Transverse colon (tissue), 4 donors: ENCODE results near the gene JAKMIP2. TPM values are rescaled to one million over a fixed set of nuclear protein-coding genes. Genes with fewer than 3 reads are reported as not detected.

Experiments
- DNase-seq: peaks from one replicate; pipeline ENCODE4 v3.0.0-alpha.2; 2019
- H3K27ac ChIP-seq, 4 donors: fragments of 200-600 bp; sonication (generic); 2 replicates each; pipeline ENCODE4 v1.5.1; 2016 to 2018; ENCODE audit warnings: inconsistent platforms in 4 of 4
- H3K27me3 ChIP-seq: fragments of 200-600 bp; sonication (generic); 2 replicates; pipeline ENCODE4 v1.5.1; 2017; ENCODE audit warnings: inconsistent platforms
- H3K36me3 ChIP-seq, 4 donors: fragments of 200-600 bp; sonication (generic); 2 replicates each; pipeline ENCODE4 v1.5.1; 2017 to 2019; ENCODE audit warnings: inconsistent platforms in 4 of 4
- H3K4me1 ChIP-seq, 4 donors: fragments of 200-600 bp; sonication (generic); 2 replicates each; pipeline ENCODE4 v1.5.1; 2017 to 2020; ENCODE audit warnings: inconsistent platforms in 4 of 4
- H3K4me3 ChIP-seq, 4 donors: fragments of 200-600 bp; sonication (generic); 1 replicate in 1 of 4; 2 replicates in 3 of 4; pipeline versions ENCODE4 v1.5.1 to v1.6.1; 2017 to 2019; ENCODE audit warnings: inconsistent platforms in 4 of 4
- H3K9me3 ChIP-seq, 2 donors: fragments of 200-600 bp; sonication (generic); 2 replicates each; pipeline ENCODE4 v1.5.1; 2017 to 2019; ENCODE audit warnings: inconsistent platforms in 2 of 2
- CTCF ChIP-seq, 5 experiments: fragments of 200-600 bp in 3 of 5; fragments of 450-650 bp in 2 of 5; sonication (generic) in 3 of 5; IDR thresholded peaks; 1 replicate in 2 of 5; 2 replicates in 3 of 5; pipeline ENCODE4 v1.5.1; 2016 to 2017; ENCODE audit warnings: antibody characterized with exemption in 5 of 5, inconsistent platforms in 3 of 5, mild to moderate bottlenecking in 2 of 5, moderate library complexity in 1 of 5
- EP300 ChIP-seq: sonication (generic); formaldehyde crosslinking; IDR thresholded peaks from one replicate; pipeline ENCODE4 v1.6.1; 2017; ENCODE audit warnings: antibody characterized with exemption, low read depth
- POLR2A ChIP-seq: fragments of 450-650 bp; IDR thresholded peaks from one replicate; pipeline ENCODE4 v1.6.1; 2016; ENCODE audit warnings: antibody characterized with exemption, mild to moderate bottlenecking, moderate library complexity
- POLR2AphosphoS5 ChIP-seq, 3 donors: sonication (generic); formaldehyde crosslinking; IDR thresholded peaks; one replicate each; pipeline ENCODE4 v1.6.1; 2016; ENCODE audit warnings: antibody characterized with exemption in 3 of 3
- WGBS, 2 donors: methylation state at CpG; one replicate each; pipeline ENCODE4 v1.1.5; 2018; ENCODE audit warnings: low coverage in 1 of 2; 5-methylcytosine and 5-hydroxymethylcytosine counted together
- in situ Hi-C, 4 donors: fragments of 200-750 bp; cut with MboI; loops; one replicate each; pipeline versions ENCODE4 v1.15.0 to v1.15.1; 2017; ENCODE audit warnings: low sequenced_read_pairs in 3 of 4, low pct_ligation_motif_present in 1 of 4, low pct_unique_long_range_greater_than_20kb in 1 of 4
- intact Hi-C: fragments of 100-400 bp; cut with DNase I; formaldehyde crosslinking; loops from one replicate; pipeline ENCODE4 v1.15.1; 2023; ENCODE audit warnings: low total_unique reads
- total RNA-seq, 4 donors: library from RNA; depleted of rRNA; stranded (reverse); fragments of >200 nt; gene quantifications; one replicate each; pipeline ENCODE4 v1.1.0, GENCODE V29; 2016

JAKMIP2 gene
- total RNA-seq, 4 donors from 2014 or later: 0.37 to 0.79 (median 0.40) TPM

- no peak for TF ChIP-seq EP300
- TF ChIP-seq POLR2AphosphoS5 (IDR thresholded peaks at IDR 0.05): no peak
- no peak for TF ChIP-seq POLR2A
- Histone ChIP-seq H3K36me3 (no peaks in the 10 kb centered on the region), H3K9me3 (no peaks in the 10 kb centered on the region), H3K4me3 (no peak overlapping the region), H3K27me3 (no peaks in the 10 kb centered on the region), H3K27ac (no peak overlapping the region), H3K4me1 (no peaks in the 10 kb centered on the region)
- in situ Hi-C loops (no loop called here), intact Hi-C loops (no loop called here)
- DNase-seq: no peak
- 88 to 92% methylated on average over 1 to 2 of the region's 2 CpGs for WGBS, 2 donors
Measured at GRCh38 chr5:147743012-147743411, 39.5 kb downstream of the JAKMIP2 start.

- no peak for DNase-seq
- no peak for TF ChIP-seq CTCF (IDR thresholded peaks at IDR 0.05)
- no peak for TF ChIP-seq EP300
- no peak for TF ChIP-seq POLR2AphosphoS5 (IDR thresholded peaks at IDR 0.05)
- TF ChIP-seq POLR2A: no peak
- in situ Hi-C loops: no loop called here
- Histone ChIP-seq H3K9me3 (no peaks in the 10 kb centered on the region), H3K36me3 (no peaks in the 10 kb centered on the region), H3K27ac (no peak overlapping the region), H3K4me1 (no peaks in the 10 kb centered on the region), H3K27me3 (no peaks in the 10 kb centered on the region), H3K4me3 (no peak overlapping the region)
- intact Hi-C loops: no loop called here
- 65 to 76% methylated on average over 3 to 4 of the region's 4 CpGs for WGBS, 2 donors
Measured at GRCh38 chr5:147742151-147742550, 40.4 kb downstream of the JAKMIP2 start.

GRCh38 chr5:147740864-147741263, 41.7 kb downstream of the JAKMIP2 start:
- no peak for DNase-seq
- intact Hi-C loops: no loop called here
- 96 to 97% methylated on average over 4 of the region's 4 CpGs for WGBS, 2 donors
- no peaks in the 10 kb centered on the region for H3K4me1 ChIP-seq
- in situ Hi-C loops: no loop called here
- H3K9me3 ChIP-seq: no peaks in the 10 kb centered on the region
- H3K36me3 ChIP-seq: no peaks in the 10 kb centered on the region
- no peak overlapping the region for H3K27ac ChIP-seq
- no peaks in the 10 kb centered on the region for H3K27me3 ChIP-seq
- no peak overlapping the region for H3K4me3 ChIP-seq
- no peak for TF ChIP-seq POLR2A
- no peak for TF ChIP-seq EP300
- TF ChIP-seq CTCF (IDR thresholded peaks at IDR 0.05): no peak
- no peak for TF ChIP-seq POLR2AphosphoS5 (IDR thresholded peaks at IDR 0.05)

- no peak for DNase-seq
- no peaks in the 10 kb centered on the region for H3K36me3 ChIP-seq
- WGBS, 2 donors: 28 to 55% methylated on average over 3 of the region's 3 CpGs
- no peaks in the 10 kb centered on the region for H3K27me3 ChIP-seq
- H3K4me3 ChIP-seq: no peak overlapping the region
- intact Hi-C loops (no loop called here), in situ Hi-C loops (no loop called here)
- no peak overlapping the region for H3K27ac ChIP-seq
- no peaks in the 10 kb centered on the region for H3K4me1 ChIP-seq
- no peaks in the 10 kb centered on the region for H3K9me3 ChIP-seq
- TF ChIP-seq POLR2A (no peak), EP300 (no peak)
Measured at GRCh38 chr5:147737921-147738320, 44.6 kb downstream of the JAKMIP2 start.

GRCh38 chr5:147735621-147736125, 46.9 kb downstream of the JAKMIP2 start:
- no peak for DNase-seq
- Histone ChIP-seq H3K36me3 (no peaks in the 10 kb centered on the region), H3K4me1 (no peaks in the 10 kb centered on the region), H3K9me3 (no peaks in the 10 kb centered on the region), H3K27ac (no peak overlapping the region), H3K4me3 (no peak overlapping the region), H3K27me3 (no peaks in the 10 kb centered on the region)
- intact Hi-C loops (no loop called here), in situ Hi-C loops (no loop called here)
- TF ChIP-seq POLR2A (no peak), EP300 (no peak), CTCF (IDR thresholded peaks at IDR 0.05) (no peak), POLR2AphosphoS5 (IDR thresholded peaks at IDR 0.05) (no peak)
